ENCODE measurements around the gene SLC2A6. TPM values are rescaled to one million over a fixed set of nuclear protein-coding genes. Genes with fewer than 3 reads are reported as not detected.

SLC2A6 gene
- total RNA-seq, 4 donors from 2014 or later = 1.0 to 5.1 (median 3.0) TPM

DNA sequence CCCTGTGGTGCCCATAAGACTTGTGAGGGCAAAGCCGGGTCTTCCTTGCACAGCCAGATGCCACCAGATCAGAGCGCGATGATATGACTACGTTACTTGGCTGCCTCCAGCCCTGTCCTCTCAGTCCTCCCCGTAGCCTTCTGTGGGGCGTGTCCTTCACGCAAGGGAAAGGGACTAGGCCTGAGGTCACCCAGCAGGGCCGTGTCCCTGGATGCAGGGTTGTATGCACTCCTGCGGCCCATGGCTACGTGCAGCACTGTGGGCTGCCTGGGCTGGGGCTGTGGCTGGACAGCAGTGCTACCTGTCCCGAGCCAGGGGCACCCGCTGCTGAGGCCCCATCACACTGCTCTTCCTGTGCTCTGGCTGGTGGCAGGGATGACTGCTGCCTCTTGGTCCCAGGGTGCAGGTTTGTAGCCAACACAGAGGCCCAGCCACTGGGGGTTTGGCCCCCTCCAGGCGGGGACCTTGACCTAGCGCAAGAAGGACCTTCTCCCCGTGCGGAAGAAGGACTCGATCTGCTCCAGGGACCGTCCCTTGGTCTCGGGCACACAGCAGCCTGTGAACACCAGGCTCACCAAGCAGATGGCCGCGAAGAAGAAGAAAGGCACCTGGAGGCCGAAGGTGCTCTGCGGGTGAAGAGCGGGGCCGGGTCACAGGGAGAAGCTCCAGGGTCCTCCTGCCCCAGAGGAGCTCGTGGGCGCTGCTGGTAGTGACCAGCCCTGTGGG is 7.2 kb downstream of the SLC2A6 start:
- TF ChIP-seq, protein P1, sequence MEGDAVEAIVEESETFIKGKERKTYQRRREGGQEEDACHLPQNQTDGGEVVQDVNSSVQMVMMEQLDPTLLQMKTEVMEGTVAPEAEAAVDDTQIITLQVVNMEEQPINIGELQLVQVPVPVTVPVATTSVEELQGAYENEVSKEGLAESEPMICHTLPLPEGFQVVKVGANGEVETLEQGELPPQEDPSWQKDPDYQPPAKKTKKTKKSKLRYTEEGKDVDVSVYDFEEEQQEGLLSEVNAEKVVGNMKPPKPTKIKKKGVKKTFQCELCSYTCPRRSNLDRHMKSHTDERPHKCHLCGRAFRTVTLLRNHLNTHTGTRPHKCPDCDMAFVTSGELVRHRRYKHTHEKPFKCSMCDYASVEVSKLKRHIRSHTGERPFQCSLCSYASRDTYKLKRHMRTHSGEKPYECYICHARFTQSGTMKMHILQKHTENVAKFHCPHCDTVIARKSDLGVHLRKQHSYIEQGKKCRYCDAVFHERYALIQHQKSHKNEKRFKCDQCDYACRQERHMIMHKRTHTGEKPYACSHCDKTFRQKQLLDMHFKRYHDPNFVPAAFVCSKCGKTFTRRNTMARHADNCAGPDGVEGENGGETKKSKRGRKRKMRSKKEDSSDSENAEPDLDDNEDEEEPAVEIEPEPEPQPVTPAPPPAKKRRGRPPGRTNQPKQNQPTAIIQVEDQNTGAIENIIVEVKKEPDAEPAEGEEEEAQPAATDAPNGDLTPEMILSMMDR (IDR thresholded peaks at IDR 0.05; ENCODE audit: low read depth) = no peak

DNA sequence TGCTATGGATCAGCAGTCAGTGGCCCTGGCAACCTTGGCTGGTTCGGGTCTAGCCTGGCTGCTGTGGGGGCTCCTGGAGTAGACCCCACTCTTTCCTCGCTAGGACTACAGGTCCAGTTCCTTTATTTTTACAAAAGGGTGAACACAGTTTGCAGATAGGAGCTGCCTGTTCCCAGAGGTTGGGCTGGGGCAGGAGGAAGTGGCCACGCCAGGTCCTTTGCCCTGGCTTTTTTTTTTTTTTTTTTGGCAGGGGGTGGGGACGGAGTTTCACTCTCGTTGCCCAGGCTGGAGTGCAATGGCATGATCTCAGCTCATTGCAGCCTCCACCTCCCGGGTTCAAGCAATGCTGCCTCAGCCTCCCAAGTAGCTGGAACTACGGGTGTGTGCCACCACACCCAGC is 7.9 kb downstream of the SLC2A6 start:
- TF ChIP-seq, protein P1 (IDR thresholded peaks at IDR 0.05; ENCODE audit: low read depth) = no peak

DNA sequence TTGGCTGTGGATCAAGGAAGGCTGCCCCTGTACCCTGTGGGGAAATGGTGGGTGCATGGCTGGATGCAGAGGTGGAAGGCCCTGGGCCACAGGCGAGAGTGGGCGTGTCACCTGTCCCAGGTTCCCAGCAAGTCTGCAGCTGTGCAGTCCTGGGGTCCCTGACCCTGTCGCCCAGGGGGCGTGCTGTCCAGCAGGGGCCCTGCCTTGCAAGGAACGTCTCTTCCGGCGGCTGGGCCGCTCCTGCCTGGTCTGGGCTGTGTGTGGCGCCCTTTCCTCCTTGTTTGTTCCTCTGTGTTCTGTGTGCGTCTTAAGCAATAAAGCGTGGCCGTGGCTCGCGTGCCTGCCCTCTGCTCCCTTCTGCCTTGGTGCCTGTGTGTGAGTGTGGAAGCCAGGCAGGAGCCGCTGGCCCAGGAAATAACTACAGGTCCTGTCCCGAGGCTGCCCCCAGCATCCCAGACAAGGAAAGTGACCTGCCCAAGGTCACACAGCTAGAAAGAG is 8.4 kb downstream of the SLC2A6 start:
- TF ChIP-seq, protein P1 (IDR thresholded peaks at IDR 0.05; ENCODE audit: low read depth) = no peak

DNA sequence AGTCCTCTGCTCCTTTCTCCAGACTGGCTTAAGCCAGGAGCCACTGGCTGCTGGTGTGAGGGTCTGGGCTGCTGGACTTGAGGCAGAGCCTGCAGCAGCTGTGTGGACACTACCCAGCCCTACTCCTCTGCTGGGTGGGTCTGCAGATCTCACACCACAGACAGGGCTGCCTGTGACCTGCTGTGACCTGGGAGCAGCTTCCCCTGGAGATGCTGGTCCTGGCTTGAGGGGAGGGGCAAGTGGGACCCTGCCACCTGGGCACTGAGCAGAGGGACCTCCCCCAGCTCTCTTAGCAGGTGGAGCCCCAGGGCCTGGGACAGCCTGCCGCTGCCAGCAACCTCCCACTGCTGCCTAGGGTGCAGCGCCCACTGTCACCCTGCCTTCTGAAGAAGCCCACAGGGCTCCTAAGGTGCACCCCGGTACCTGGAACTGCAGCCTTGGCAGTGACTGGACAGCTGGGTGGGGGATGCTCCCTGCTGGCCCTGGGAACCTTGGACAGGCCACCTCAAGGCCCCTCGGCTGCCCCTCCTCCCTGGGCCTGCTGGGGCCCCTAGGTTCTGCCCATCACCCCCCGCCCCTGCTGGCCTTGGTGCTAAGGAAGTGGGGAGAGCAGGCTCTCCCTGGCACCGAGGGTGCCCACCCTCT is 10.0 kb downstream of the SLC2A6 start:
- TF ChIP-seq, protein P1 (IDR thresholded peaks at IDR 0.05; ENCODE audit: low read depth) = no peak

DNA sequence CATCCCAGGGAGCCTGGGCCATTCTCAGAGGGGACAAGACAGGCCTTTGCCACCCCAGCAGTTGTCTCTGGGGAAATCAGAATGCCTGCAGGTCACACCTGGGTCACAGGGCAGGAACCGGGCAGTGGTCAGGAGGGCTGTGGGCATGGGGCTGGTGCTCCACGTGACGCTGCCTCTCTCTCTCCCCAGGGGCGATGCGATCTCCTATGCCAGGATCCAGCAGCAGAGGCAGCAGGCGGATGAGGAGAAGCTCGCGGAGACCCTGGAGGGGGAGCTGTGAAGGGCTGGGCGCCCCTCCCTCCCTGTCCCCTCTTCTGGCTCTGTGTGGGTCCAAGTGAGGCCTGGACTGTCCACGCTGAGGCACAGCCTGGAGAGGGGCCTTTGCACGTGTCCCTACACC is 10.5 kb downstream of the SLC2A6 start:
- TF ChIP-seq, protein P1 (IDR thresholded peaks at IDR 0.05; ENCODE audit: low read depth) = no peak

DNA sequence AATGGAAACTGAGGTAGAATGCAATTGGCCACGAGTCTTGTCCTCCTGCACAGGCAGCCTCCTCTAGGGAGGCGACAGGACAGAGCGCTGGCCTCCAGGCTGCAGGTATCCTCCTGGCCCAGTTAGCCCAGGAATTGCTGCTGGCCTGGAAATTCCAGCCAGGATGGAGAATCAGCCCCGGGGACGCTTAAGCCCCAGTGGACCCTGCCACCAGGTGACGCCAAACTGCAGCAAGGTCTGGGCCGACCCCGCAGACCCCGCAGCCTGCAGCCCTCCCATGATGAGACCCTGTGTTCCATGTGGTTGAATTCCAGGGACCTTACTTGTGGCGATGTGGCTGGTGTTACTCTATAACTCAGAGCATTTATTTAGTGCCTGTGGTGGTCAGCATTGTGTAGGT is 11.8 kb downstream of the SLC2A6 start:
- TF ChIP-seq, protein P1 (IDR thresholded peaks at IDR 0.05; ENCODE audit: low read depth) = no peak

DNA sequence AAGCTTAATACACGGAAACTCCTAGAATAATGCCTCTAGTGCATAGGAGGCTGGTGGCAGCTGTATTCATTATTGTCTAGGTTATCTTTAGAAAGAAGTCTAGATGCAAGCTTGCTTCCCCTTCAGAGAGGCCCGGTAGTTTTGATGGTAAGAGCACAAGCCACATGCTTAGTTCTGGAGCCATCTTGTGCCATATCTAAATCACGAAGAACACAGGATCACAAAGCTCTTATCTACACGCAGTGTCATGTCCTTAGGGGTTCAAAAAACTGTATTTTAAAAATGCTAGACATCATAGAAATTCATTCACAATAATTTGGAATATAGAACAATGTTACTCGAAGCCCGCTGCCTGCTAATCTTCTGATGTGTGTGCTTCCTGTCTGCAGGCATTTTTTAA is 12.9 kb downstream of the SLC2A6 start:
- TF ChIP-seq, protein P1 (IDR thresholded peaks at IDR 0.05; ENCODE audit: low read depth) = no peak

Data from subcutaneous adipose tissue (tissue), 4 donors.